NCI-H187 treated with DMSO at 0.1 percent for 48 hours (cell line): ENCODE data around the gene HOXD8.

ENCODE experiments used
- DNase-seq: peaks from one replicate; lab custom pipeline; 2025; lab: John Stamatoyannopoulos, UW

Gene HOXD8

DNA sequence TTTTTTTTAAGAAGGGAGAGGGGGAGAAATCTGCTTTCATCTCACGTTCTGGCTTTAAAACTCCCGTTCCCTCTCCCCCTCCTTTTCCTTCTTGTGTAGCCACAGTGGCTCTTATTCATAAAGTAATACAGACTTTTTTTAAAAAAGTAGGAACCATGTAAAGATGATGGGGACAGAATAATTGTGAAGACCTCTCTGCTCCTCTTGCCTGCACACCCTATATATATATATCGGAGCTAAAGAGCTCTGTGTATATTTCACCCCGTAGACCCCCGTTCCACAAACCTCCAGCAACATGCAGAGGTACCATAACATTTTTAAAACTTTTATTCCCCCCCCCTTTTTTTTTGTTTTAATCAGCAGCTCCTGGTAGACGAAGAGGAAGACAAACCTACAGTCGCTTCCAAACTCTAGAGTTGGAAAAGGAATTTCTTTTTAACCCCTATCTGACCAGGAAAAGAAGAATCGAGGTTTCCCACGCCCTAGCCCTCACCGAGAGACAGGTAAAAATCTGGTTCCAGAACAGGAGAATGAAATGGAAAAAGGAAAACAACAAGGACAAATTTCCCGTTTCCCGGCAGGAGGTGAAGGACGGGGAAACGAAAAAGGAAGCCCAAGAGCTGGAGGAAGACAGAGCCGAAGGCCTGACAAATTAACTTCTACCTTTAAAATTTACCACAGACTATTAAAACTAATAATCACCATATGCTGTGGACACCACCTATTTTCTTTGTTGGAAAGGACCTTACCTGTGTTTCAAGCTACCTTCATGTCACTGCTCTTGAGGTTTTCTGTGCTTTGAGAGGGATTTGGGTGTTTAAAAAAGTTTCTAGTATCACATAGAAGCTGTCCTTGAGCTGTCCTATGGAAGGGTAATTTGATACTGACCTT is 1.7 kb downstream of the HOXD8 start:
- no peak for DNase-seq

- DNase-seq, result no peak
Measured at GRCh38 chr2:176131848-176132158, 2.3 kb downstream of the HOXD8 start.

GRCh38 chr2:176132205-176133171 is 3.0 kb downstream of the HOXD8 start:
- no peak for DNase-seq

- no peak for DNase-seq
Measured at GRCh38 chr2:176133389-176133788, 3.9 kb downstream of the HOXD8 start.

DNA sequence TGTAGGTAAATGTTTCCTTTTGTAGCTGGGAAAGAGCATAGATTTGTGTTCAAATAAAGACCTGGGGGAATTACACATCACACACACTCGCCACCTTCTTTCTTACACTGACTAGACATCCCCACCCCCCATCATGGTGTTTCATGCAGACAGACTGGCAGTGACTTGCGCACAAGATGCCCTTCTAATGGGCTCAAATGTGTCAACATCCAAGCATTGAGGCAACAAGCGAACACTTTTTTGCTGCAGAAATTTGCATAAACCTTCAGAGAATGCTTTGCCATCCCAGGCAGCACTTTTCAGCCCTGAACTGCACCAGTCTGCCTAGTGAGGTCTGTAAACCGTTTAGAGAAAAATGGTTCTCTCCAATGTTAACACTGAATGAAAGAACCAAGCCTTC is 4.5 kb downstream of the HOXD8 start:
- no peak for DNase-seq

DNA sequence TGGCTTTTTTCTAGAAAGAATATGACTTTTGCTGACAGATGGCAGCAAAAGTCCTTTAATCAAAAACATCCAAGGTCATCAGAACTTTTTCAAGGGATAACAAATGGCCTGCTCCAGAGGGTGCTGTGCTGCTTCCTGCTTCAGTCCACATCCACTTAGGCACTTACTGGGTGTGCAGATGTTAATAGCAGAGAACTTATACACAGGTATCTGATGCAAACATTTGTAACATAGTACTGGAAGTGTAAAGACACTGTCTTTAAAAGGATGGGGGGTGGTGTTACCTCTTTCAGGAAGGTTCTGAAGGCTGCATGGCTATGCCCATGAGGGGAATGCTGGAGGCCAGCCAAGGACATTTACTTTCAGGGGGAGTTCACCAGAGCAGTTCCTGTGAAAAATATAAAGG is 5.5 kb downstream of the HOXD8 start:
- no peak for DNase-seq

DNA sequence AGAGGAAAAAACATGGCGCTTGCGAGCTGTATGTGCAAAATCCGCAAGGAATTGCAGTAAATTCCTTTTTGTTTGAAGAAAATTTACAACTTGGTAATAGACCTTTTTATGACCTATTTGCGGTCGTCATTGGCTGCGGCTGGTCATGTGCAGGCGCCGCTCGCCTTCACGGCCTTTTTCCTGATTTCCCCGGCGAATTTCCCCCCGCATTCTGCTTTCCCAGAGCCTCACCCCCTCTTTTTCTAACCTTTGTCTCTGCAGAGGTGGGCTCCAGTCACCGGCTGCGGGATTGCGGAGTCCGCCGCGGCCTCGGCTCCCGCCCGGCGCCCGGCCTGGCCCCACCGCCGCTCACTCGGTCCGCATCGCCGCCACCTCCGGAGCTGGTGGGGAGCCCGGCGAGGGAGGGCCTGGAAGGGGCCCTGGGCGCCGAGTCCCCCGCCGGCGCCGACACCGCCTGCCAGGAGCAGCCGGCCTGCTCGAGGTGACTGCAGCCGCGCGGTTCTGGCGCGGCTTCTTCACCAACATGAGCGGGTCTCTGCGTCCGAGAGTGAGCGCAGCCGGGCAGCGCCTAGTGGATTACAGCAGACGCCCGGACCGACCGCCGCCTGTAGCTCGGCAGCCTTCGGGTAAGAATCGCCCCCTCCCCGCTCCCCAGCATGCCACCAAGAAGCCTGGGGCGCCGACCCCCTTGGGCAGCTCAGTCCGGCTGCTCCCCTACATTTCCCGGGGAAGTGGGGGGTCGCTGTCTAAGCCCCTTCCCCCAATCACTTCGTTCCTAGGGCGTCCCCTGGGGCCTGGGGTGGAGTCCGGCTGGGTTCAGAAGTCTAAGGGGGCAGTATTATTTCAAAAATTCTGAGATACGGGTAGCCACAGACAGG is 7.1 kb downstream of the HOXD8 start:
- DNase-seq, result no peak

GRCh38 chr2:176137252-176137580 is 7.7 kb downstream of the HOXD8 start:
- DNase-seq, result no peak

DNA sequence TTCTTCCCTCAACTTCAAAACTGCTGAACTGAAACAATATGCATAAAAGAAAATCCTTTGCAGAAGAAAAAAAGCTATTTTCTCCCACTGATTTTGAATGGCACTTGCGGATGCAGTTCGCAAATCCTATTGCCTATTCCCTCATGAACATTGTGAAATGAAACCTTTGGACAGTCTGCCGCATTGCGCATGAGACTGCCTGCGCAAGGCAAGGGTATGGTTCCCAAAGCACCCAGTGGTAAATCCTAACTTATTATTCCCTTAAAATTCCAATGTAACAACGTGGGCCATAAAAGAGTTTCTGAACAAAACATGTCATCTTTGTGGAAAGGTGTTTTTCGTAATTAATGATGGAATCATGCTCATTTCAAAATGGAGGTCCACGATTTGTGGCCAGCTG is 8.4 kb downstream of the HOXD8 start:
- no peak for DNase-seq

GRCh38 chr2:176138526-176138922 is 9.0 kb downstream of the HOXD8 start:
- no peak for DNase-seq

DNA sequence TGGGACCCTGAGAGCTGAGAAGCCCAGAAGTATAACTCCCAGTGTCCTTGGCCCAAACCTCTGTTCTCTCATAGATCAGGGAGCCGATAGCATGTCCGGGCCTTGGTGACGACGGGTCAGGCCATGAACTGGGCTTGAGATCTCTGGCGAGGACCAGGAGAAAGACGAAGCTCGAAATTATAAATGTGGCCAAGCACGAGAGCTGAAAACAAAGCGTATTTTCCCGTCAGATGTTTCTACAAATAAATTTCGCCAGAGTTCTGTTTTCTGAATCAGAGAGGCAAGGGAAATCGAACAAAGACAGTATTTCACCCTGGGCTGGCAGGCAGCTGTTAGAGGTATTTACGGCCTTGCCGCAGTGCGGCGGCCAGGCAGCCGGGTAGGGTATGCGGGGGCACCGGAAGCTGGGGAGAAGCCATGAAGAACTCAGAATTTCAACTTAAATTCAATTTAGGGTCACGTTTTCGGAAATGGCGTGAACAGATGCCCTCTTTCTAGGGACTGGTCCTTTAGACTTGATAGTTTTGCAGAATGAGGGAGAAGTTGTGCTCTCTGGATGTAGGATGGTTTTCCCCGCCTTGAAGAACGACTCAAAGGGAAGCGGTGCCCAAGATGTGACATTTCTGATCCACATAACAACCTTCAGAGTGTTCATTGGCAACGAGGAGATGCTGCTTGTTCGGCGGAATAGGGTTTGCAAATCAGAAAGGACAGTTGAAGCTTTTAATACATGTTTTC is 9.6 kb downstream of the HOXD8 start:
- no peak for DNase-seq

DNA sequence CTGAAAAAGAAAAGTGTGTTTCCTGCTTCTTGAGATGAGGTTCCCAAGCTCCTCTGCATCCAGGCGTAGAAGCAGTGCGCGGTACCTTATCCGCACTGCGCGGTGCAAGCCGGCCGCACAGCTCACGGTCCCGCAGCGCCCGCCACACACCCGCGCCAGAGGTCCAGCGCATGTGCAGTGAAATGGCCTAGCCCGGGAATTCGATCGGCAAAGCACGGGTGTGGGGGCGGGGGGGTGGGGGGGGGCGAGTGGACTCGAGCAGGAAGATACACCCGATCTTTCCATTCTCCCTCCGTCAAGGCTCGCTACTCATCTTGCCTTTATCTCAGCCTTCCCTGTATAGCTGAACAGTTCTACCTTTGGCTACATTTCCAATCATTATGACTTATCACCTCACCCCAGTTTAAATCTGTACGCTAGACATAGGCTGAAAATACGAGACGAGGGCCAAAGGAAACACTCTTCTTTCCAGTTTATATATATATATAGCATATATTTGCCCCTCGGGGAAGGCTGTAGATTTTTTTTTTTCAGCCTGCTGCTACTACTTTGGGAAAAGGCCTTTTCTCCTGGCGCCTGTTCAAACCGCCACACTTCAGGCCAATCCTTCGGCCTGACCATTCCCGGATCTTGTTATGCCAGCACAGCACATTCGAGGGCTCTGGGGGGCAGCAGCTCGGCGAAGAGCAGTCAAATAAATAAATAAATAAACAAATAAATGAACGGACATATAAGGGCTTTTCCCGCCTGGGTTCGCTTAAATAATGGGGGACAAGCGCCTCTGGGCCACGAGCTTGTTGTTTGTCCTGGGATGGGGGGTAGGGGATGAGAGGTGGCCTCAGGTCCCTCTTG is 10.4 kb downstream of the HOXD8 start:
- no peak for DNase-seq

- DNase-seq, result no peak
Measured at GRCh38 chr2:176140513-176141317, 11.2 kb downstream of the HOXD8 start.

DNA sequence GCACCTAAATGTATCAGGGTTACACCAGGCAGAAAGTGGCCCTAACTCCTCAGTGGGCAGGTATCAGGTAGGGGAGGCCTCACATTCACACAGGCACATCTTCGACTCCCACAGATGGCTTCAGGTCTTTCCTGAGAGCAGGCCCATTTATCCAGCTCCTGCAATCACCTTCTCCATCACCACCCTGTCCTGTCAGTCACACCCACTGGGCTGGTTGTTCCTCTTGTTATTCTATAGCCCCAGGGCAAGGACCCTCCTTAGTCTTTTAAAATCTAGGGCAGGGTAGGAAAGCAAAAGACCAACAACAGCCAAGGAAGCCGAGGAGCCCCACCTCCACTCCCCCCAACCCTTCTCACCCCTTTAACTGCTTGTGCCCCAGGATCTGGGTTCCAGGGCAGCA is 12.8 kb downstream of the HOXD8 start:
- no peak for DNase-seq

DNA sequence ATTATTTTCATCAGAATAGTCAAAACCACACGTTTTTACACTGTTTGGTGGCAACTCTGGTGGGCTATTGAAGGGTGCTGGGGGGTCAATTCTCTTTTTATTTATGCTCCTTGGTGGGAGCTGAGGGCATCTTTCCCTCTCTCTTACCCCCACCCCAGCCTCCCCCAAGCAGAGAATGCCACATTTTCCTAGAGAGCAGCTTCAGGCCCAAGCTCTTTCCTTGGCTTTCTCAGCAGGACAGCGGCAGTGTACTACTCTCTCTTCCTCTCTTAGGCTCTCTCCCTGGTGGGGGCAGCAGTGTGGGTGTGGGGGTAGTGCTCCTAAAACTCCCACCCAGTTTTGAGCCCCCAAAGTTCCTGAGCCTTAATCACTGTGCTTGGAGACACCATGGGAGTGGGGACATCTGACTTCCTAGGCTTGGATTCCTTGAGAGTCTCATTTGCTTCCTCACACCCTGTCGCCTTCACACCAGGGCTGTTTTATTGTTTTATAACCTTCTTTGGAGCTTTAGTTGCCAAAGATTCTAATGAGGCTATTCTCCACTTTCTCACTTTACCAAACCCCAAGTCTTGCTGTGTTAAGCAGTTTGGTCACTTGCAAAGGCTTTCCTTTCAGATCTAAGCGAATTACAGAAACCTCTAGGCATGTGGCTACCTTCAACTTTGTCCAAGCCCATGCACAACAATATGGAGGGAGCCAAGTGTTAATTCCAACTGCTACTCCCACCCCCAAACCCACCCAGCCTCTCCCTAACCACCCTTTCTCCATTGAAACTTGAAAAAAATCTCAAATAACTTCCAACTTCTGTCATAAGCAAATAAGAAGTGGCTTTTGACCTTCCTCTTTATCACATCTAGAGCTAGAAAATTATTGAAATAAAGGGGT is 15.8 kb downstream of the HOXD8 start:
- DNase-seq, result no peak

GRCh38 chr2:176146101-176146500 is 16.6 kb downstream of the HOXD8 start:
- no peak for DNase-seq

DNA sequence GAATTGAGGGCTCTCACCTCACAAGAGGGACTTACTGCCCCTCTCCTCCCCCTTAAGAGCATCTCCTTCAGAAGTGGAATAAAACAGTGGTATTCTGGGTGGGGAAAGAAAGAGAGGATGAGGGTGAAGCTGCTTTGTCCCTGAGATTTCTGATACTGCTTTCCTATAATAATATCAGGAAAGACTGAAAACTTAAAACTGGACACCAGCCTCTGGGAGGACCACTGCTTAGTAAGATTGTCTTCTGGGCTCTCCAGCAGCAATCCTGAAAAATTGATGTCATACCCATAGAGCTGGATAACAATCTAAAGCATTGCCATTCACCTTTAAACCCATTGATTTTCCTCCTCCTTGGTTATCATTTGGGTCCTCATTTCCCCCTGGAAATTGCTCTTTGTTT is 17.1 kb downstream of the HOXD8 start:
- no peak for DNase-seq

- DNase-seq, result no peak
Measured at GRCh38 chr2:176147210-176147799, 17.8 kb downstream of the HOXD8 start.
